K562 (cell line): ENCODE measurements around the gene OR7G1. TPM values are rescaled to one million over a fixed set of nuclear protein-coding genes. Genes with fewer than 3 reads are reported as not detected.

ENCODE experiments used
- ATAC-seq: fragments of 200-7000 bp; cut with Tn5 transposase; 3 replicates; pipeline ENCODE4 v1.9.1; 2020; ENCODE audit warnings: moderate library complexity
- BruUV-seq: library from RNA; stranded (reverse); fragments of 400-500 nt; replicated peaks from 2 replicates; lab custom pipeline; 2021; lab: Mats Ljungman, UMichigan
- CTCF ChIA-PET: fragments of 300-600 bp; formaldehyde crosslinking; extraction: SDS; loops from one replicate; lab custom pipeline; 2021; ENCODE audit warnings: low intra/inter-chr PET ratio; lab: Yijun Ruan, JAX
- POLR2A ChIA-PET: fragments of 300-600, 350-650 bp; sonication (Branson Sonifier 250); formaldehyde crosslinking; extraction: SDS; loops from one replicate; lab custom pipeline; 2021; ENCODE audit warnings: antibody characterized with exemption, inconsistent platforms; lab: Yijun Ruan, JAX
- DNase-seq, 4 experiments: peaks; one replicate each; pipeline versions ENCODE4 v3.0.0 to v3.0.0-alpha.2; 2011 to 2018; ENCODE audit warnings: low spot score in 3 of 4, mixed read lengths in 3 of 4; ENCODE audit errors: extremely low read depth in 1 of 4
- FAIRE-seq: peaks from 2 replicates; lab custom pipeline; 2011; peaks lifted over from hg19 to GRCh38; lab: Jason Lieb, UNC
- H2AFZ ChIP-seq: 2 replicates; pipeline ENCODE4 v1.6.0; 2011; ENCODE audit warnings: low read depth, low read length, control low read depth, inconsistent platforms
- H3K27ac ChIP-seq: fragments of 200-600 bp; 3 replicates; pipeline ENCODE4 v1.8.0; 2011; ENCODE audit warnings: low read depth, mild to moderate bottlenecking, control low read depth, inconsistent platforms, low read length, moderate library complexity, mixed read lengths; ENCODE audit errors: extremely low read depth
- H3K27me3 ChIP-seq, 2 experiments: fragments of 300-600 bp in 1 of 2; 2 replicates in 1 of 2; 3 replicates in 1 of 2; pipeline versions ENCODE4 v1.6.0 to v1.8.0; 2011; ENCODE audit warnings: inconsistent platforms in 2 of 2, low read length in 2 of 2, mild to moderate bottlenecking in 1 of 2, mixed read lengths in 1 of 2, moderate library complexity in 1 of 2; ENCODE audit not compliant: control insufficient read depth in 2 of 2, insufficient read depth in 2 of 2
- H3K36me3 ChIP-seq: fragments of 300-600 bp; 3 replicates; pipeline ENCODE4 v1.8.0; 2011; ENCODE audit warnings: mild to moderate bottlenecking, low read length, inconsistent platforms; ENCODE audit not compliant: control insufficient read depth, insufficient read depth
- H3K4me1 ChIP-seq, 2 experiments: fragments of 200-600 bp in 1 of 2; replicated peaks in 1 of 2; 2 replicates in 1 of 2; 3 replicates in 1 of 2; pipeline versions ENCODE4 v1.5.1 to v1.8.0; 2011; ENCODE audit warnings: inconsistent platforms in 2 of 2, low read length in 2 of 2, mild to moderate bottlenecking in 1 of 2, mixed read lengths in 1 of 2, moderate library complexity in 1 of 2; ENCODE audit not compliant: control insufficient read depth in 2 of 2, insufficient read depth in 2 of 2
- H3K4me2 ChIP-seq: 2 replicates; pipeline ENCODE4 v1.6.1; 2011; ENCODE audit warnings: low read length, control low read depth, inconsistent platforms, mixed read lengths; ENCODE audit not compliant: insufficient read depth
- H3K4me3 ChIP-seq: fragments of 200-600 bp; sonication (generic), shearing (Covaris generic); 2 replicates; pipeline ENCODE4 v1.5.1; 2016; ENCODE audit warnings: control low read depth, inconsistent platforms
- H3K79me2 ChIP-seq: fragments of 200-600 bp; 3 replicates; pipeline ENCODE4 v1.8.0; 2011; ENCODE audit warnings: low read length, inconsistent platforms; ENCODE audit not compliant: control insufficient read depth, insufficient read depth
- H3K9ac ChIP-seq, 2 experiments: 2 replicates each; pipeline versions ENCODE4 v1.6.0 to v1.6.1; 2011; ENCODE audit warnings: low read depth in 2 of 2, low read length in 2 of 2, control low read depth in 1 of 2, inconsistent platforms in 1 of 2, mild to moderate bottlenecking in 1 of 2, mixed read lengths in 1 of 2; ENCODE audit not compliant: insufficient read depth in 1 of 2
- H3K9me1 ChIP-seq: one replicate; pipeline ENCODE4 v1.6.0; 2011; ENCODE audit warnings: inconsistent platforms, mild to moderate bottlenecking, low read length, moderate library complexity; ENCODE audit not compliant: control insufficient read depth, insufficient read depth
- H3K9me3 ChIP-seq: replicated peaks from 2 replicates; pipeline ENCODE4 v1.5.1; 2011; ENCODE audit warnings: low read depth, low read length, inconsistent platforms; ENCODE audit not compliant: control insufficient read depth, insufficient read depth
- H4K20me1 ChIP-seq: replicated peaks from 2 replicates; pipeline ENCODE4 v1.6.1; 2011; ENCODE audit warnings: low read length, inconsistent platforms, mixed read lengths; ENCODE audit not compliant: control insufficient read depth, insufficient read depth
- EHMT2 ChIP-seq: fragments of 450-650 bp; IDR thresholded peaks from 2 replicates; pipeline ENCODE4 v1.6.1; 2018; ENCODE audit warnings: antibody characterized with exemption
- EP300 ChIP-seq: IDR thresholded peaks from 2 replicates; pipeline ENCODE4 v1.6.1; 2012; ENCODE audit warnings: low read length, improper control_type of control experiment
- FIP1L1 ChIP-seq: fragments of 200-400 bp; formaldehyde crosslinking; IDR thresholded peaks from 2 replicates; pipeline ENCODE4 v1.6.1; 2018; ENCODE audit warnings: mild to moderate bottlenecking, low read depth, low read length; ENCODE audit not compliant: poor library complexity, severe bottlenecking
- HMBOX1 ChIP-seq: sonication (generic); IDR thresholded peaks from 2 replicates; pipeline ENCODE4 v1.6.1; 2016
- KDM5B ChIP-seq: fragments of 200-600 bp; sonication (generic); IDR thresholded peaks from 2 replicates; pipeline ENCODE4 v1.6.1; 2012; ENCODE audit warnings: low read depth, mild to moderate bottlenecking, moderate library complexity, low read length, control low read depth, inconsistent platforms; ENCODE audit not compliant: insufficient replicate concordance
- NRF1 ChIP-seq, 2 experiments: fragments of 450-650 bp; IDR thresholded peaks in 1 of 2; conservative IDR thresholded peaks in 1 of 2; 2 replicates each; pipeline ENCODE4 v1.6.1; 2014; ENCODE audit warnings: mild to moderate bottlenecking in 2 of 2
- RAD51 ChIP-seq: fragments of 450-650 bp; IDR thresholded peaks from 2 replicates; pipeline ENCODE4 v1.7.1; 2016; ENCODE audit warnings: low read depth, mild to moderate bottlenecking, borderline replicate concordance
- RBM34 ChIP-seq: fragments of 200-400 bp; formaldehyde crosslinking; IDR thresholded peaks from 2 replicates; pipeline ENCODE4 v1.6.1; 2018; ENCODE audit warnings: low read length, borderline replicate concordance; ENCODE audit not compliant: insufficient read depth
- SOX6 ChIP-seq: fragments of 450-650 bp; IDR thresholded peaks from 2 replicates; pipeline ENCODE4 v1.6.1; 2014; ENCODE audit warnings: mild to moderate bottlenecking
- ZNF3 ChIP-seq: fragments of 250-450 bp; sonication (Bioruptor Pico); IDR thresholded peaks from 2 replicates; pipeline ENCODE4 v1.5.0; 2021; ENCODE audit warnings: mild to moderate bottlenecking, moderate library complexity
- ZNF347 ChIP-seq: fragments of 450-650 bp; formaldehyde crosslinking; IDR thresholded peaks from 2 replicates; pipeline ENCODE4 v1.4.0; 2020; ENCODE audit warnings: low read depth, mild to moderate bottlenecking, moderate library complexity
- ZNF699 ChIP-seq: fragments of 250-450 bp; sonication (Bioruptor Pico); IDR thresholded peaks from 2 replicates; pipeline ENCODE4 v1.8.0; 2021; ENCODE audit warnings: mild to moderate bottlenecking, moderate library complexity; ENCODE audit not compliant: insufficient replicate concordance
- WGBS: fragments of 100-300 bp; shearing (Covaris generic); methylation state at CpG from one replicate; pipeline ENCODE4 v1.1.6; 2016; ENCODE audit warnings: low coverage, mixed read lengths; ENCODE audit not compliant: insufficient coverage; ENCODE audit errors: missing lambda C conversion rate; 5-methylcytosine and 5-hydroxymethylcytosine counted together
- in situ Hi-C: fragments of 300-500 bp; cut with MboI; formaldehyde crosslinking; loops from 4 replicates; pipeline ENCODE4 v1.15.0; 2018; ENCODE audit warnings: inconsistent platforms, mixed read lengths
- intact Hi-C: fragments of 100-400 bp; cut with micrococcal nuclease; formaldehyde crosslinking; loops from 2 replicates; pipeline ENCODE4 v1.14.2; 2022
- polyA plus RNA-seq, 8 experiments: library from polyadenylated mRNA; depleted of rRNA in 4 of 8; stranded (reverse) in 5 of 8; unstranded in 3 of 8; fragments of >200 nt; fragmentation: Nextera tagmentation in 2 of 8; fragmentation: Illumina TruSeq in 1 of 8; extraction: Ambion mirVana in 2 of 8; extraction: Trizol in 1 of 8; gene quantifications; 2 replicates each; pipeline versions ENCODE4 v1.2.1 to v1.2.3, GENCODE V29; 2011 to 2014; ENCODE audit warnings: inconsistent platforms in 1 of 8, missing spikeins in 1 of 8
- total RNA-seq, 7 experiments: library from RNA; depleted of rRNA in 6 of 7; stranded (reverse); fragments of >200 nt in 6 of 7; fragmentation: Illumina TruSeq in 2 of 7; extraction: Trizol in 2 of 7; gene quantifications; 2 replicates each; pipeline versions ENCODE4 v1.2.1 to v1.2.3, GENCODE V29; 2011 to 2021; ENCODE audit warnings: low replicate concordance in 1 of 7
- TF ChIP-seq, protein P1 (sequence below): fragments of 450-650 bp; conservative IDR thresholded peaks from 2 replicates; pipeline ENCODE4 v1.6.1; 2016; ENCODE audit warnings: missing genetic modification characterization, low read depth, mild to moderate bottlenecking, control low read depth, missing compliant biosample characterization
- TF ChIP-seq, protein P2 (sequence below): fragments of 250-450 bp; sonication (Bioruptor Pico); IDR thresholded peaks from 2 replicates; pipeline ENCODE4 v1.8.0; 2022; ENCODE audit warnings: inconsistent platforms
- TF ChIP-seq, protein P3 (sequence below): IDR thresholded peaks from 2 replicates; pipeline ENCODE4 v1.6.1; 2012; ENCODE audit warnings: low read depth, low read length, improper control_type of control experiment, borderline replicate concordance
- TF ChIP-seq, protein P4 (sequence below): sonication (generic); formaldehyde crosslinking; IDR thresholded peaks from 2 replicates; pipeline ENCODE4 v1.8.0; 2023; ENCODE audit warnings: mild to moderate bottlenecking, missing genetic modification reagents

OR7G1 gene
- total and polyA plus RNA-seq, 9 of the 15 experiments (the other 6 are each of a cell fraction or from before 2014, with no cell fraction given), result not detected

DNA sequence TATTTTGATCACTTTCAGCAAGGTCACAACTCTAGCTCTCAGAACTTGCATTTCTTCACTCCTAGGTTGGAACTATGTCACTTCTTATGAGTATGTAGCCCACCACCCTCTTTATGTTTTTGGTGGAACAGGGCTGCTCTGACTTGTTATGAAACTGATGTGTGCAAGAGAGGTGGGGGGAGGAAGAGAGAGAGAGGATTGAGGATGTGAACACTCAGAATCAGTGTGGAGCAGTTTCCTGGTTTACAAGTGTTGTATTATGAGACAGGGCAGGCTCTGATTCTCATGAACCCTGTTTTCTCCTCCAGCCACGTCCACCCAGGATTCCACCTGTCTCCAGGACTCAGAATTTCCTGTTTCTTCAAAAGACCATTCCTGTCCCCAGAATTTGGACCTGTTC lies 40.7 kb upstream of the OR7G1 start:
- POLR2A ChIA-PET, result no interaction called here
- Histone ChIP-seq H3K4me2 (no peak overlapping the region), H3K27me3 (no peaks in the 10 kb centered on the region), H3K9me1 (no peaks in the 10 kb centered on the region), H3K27ac (no peak overlapping the region), H3K9ac (no peak overlapping the region), H3K79me2 (peaks cover 51% of the 10 kb centered on the region), H4K20me1 (no peaks in the 10 kb centered on the region), H3K4me1 (no peaks in the 10 kb centered on the region), H3K36me3 (peaks cover 83% of the 10 kb centered on the region), H2AFZ (no peak overlapping the region), H3K4me3 (no peak overlapping the region), H3K9me3 (peaks cover 32% of the 10 kb centered on the region)
- no TSS peak for BruUV-seq
- WGBS, result 100% methylated on average over 1 of the region's 1 CpG
- CTCF ChIA-PET, result no interaction called here
- FAIRE-seq (no peak), ATAC-seq (no peak), DNase-seq (no peak)
- in situ Hi-C loops (no loop called here), intact Hi-C loops (loop anchor here (2.0 kb wide), 1 partner anchor 18 kb away; no protein-coding TSS in a partner anchor)
- TF ChIP-seq ZNF347 (CRISPR knock-in tag) (no peak), HMBOX1 (no peak), RAD51 (no peak), EP300 (no peak), FIP1L1 (no peak), SOX6 (no peak), KDM5B (no peak), NRF1 (conservative IDR thresholded peaks at IDR 0.05 in 1 of 2, IDR thresholded peaks at IDR 0.05 in 1 of 2) (no peak), EHMT2 (no peak), ZNF3 (CRISPR knock-in tag) (no peak), RBM34 (no peak), ZNF699 (CRISPR knock-in tag) (no peak)
- TF ChIP-seq, protein P1, sequence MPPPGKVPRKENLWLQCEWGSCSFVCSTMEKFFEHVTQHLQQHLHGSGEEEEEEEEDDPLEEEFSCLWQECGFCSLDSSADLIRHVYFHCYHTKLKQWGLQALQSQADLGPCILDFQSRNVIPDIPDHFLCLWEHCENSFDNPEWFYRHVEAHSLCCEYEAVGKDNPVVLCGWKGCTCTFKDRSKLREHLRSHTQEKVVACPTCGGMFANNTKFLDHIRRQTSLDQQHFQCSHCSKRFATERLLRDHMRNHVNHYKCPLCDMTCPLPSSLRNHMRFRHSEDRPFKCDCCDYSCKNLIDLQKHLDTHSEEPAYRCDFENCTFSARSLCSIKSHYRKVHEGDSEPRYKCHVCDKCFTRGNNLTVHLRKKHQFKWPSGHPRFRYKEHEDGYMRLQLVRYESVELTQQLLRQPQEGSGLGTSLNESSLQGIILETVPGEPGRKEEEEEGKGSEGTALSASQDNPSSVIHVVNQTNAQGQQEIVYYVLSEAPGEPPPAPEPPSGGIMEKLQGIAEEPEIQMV, result no peak
- TF ChIP-seq, protein P2, sequence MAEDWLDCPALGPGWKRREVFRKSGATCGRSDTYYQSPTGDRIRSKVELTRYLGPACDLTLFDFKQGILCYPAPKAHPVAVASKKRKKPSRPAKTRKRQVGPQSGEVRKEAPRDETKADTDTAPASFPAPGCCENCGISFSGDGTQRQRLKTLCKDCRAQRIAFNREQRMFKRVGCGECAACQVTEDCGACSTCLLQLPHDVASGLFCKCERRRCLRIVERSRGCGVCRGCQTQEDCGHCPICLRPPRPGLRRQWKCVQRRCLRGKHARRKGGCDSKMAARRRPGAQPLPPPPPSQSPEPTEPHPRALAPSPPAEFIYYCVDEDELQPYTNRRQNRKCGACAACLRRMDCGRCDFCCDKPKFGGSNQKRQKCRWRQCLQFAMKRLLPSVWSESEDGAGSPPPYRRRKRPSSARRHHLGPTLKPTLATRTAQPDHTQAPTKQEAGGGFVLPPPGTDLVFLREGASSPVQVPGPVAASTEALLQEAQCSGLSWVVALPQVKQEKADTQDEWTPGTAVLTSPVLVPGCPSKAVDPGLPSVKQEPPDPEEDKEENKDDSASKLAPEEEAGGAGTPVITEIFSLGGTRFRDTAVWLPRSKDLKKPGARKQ (CRISPR knock-in tag), result no peak
- TF ChIP-seq, protein P3, sequence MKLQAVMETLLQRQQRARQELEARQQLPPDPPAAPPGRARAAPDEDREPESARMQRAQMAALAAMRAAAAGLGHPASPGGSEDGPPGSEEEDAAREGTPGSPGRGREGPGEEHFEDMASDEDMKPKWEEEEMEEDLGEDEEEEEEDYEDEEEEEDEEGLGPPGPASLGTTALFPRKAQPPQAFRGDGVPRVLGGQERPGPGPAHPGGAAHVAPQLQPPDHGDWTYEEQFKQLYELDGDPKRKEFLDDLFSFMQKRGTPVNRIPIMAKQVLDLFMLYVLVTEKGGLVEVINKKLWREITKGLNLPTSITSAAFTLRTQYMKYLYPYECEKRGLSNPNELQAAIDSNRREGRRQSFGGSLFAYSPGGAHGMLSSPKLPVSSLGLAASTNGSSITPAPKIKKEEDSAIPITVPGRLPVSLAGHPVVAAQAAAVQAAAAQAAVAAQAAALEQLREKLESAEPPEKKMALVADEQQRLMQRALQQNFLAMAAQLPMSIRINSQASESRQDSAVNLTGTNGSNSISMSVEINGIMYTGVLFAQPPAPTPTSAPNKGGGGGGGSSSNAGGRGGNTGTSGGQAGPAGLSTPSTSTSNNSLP, result no peak
- TF ChIP-seq, protein P4, sequence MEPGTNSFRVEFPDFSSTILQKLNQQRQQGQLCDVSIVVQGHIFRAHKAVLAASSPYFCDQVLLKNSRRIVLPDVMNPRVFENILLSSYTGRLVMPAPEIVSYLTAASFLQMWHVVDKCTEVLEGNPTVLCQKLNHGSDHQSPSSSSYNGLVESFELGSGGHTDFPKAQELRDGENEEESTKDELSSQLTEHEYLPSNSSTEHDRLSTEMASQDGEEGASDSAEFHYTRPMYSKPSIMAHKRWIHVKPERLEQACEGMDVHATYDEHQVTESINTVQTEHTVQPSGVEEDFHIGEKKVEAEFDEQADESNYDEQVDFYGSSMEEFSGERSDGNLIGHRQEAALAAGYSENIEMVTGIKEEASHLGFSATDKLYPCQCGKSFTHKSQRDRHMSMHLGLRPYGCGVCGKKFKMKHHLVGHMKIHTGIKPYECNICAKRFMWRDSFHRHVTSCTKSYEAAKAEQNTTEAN, result no peak
